Activated CD8-positive, alpha-beta T cell treated with anti-CD3 and anti-CD28 coated beads for 36 hours (primary cell): Measurements from ENCODE around the gene AGAP2. TPM values are rescaled to one million over a fixed set of nuclear protein-coding genes. Genes with fewer than 3 reads are reported as not detected.

Experiments used
- ATAC-seq: fragments of 200-7000 bp; cut with Tn5 transposase; one replicate; pipeline ENCODE4 v1.10.0; 2021; ENCODE audit warnings: mild to moderate bottlenecking, moderate library complexity
- CTCF ChIA-PET: fragments of 350-600 bp; sonication (Branson Sonifier 250); formaldehyde crosslinking; loops from one replicate; lab custom pipeline; 2021; ENCODE audit warnings: antibody characterized with exemption; lab: Charles Lee
- POLR2A ChIA-PET: fragments of 350-600 bp; sonication (Branson Sonifier 250); formaldehyde crosslinking; loops from one replicate; lab custom pipeline; 2021; ENCODE audit warnings: antibody characterized with exemption; lab: Charles Lee
- DNase-seq: peaks from one replicate; pipeline ENCODE4 v3.0.0-alpha.2; 2020
- H3K27ac Mint-ChIP-seq: one replicate; pipeline ENCODE4 v1.8.0; 2021; ENCODE audit warnings: mild to moderate bottlenecking, mixed read lengths
- H3K27me3 Mint-ChIP-seq: one replicate; pipeline ENCODE4 v1.8.0; 2021; ENCODE audit warnings: mixed read lengths
- H3K36me3 Mint-ChIP-seq: one replicate; pipeline ENCODE4 v1.8.0; 2021; ENCODE audit warnings: low read depth, mixed read lengths
- H3K4me1 Mint-ChIP-seq: one replicate; pipeline ENCODE4 v1.8.0; 2021; ENCODE audit warnings: low read depth, mixed read lengths
- H3K4me3 Mint-ChIP-seq: one replicate; pipeline ENCODE4 v1.8.0; 2021; ENCODE audit warnings: mild to moderate bottlenecking, moderate library complexity, mixed read lengths
- H3K9me3 Mint-ChIP-seq: one replicate; pipeline ENCODE4 v1.8.0; 2021; ENCODE audit warnings: mixed read lengths
- CTCF ChIP-seq: fragments of 200-600 bp; IDR thresholded peaks from one replicate; pipeline ENCODE4 v1.8.0; 2022; ENCODE audit warnings: antibody characterized with exemption, mild to moderate bottlenecking
- intact Hi-C: fragments of 100-400 bp; cut with micrococcal nuclease; formaldehyde crosslinking; loops from one replicate; pipeline ENCODE4 v1.10.0; 2022
- total RNA-seq, 2 experiments: library from RNA; stranded (reverse); gene quantifications; one replicate each; pipeline ENCODE4 v1.2.3, GENCODE V29; 2021

AGAP2 gene
- total RNA-seq, 2 experiments from 2014 or later: 22.4 TPM

GRCh38 chr12:57713209-57713608 is 25.3 kb downstream of the AGAP2 start:
- no peak overlapping the region for H3K27ac Mint-ChIP-seq
- TF ChIP-seq CTCF: no peak
- intact Hi-C loops: no loop called here
- ChIA-PET POLR2A (no interaction called here), CTCF (interaction anchor here (1.6 kb wide), 1 partner anchor 29 kb away, joined by 4 read pairs; no protein-coding TSS in a partner anchor)
- DNase-seq (no peak), ATAC-seq (no peak)
- peaks cover 6% of the 10 kb centered on the region for H3K4me1 Mint-ChIP-seq
- no peak overlapping the region for H3K4me3 Mint-ChIP-seq
- H3K36me3 Mint-ChIP-seq: peaks cover 14% of the 10 kb centered on the region
- no peaks in the 10 kb centered on the region for H3K27me3 Mint-ChIP-seq
- H3K9me3 Mint-ChIP-seq: no peaks in the 10 kb centered on the region

- H3K4me1 Mint-ChIP-seq: peaks cover 6% of the 10 kb centered on the region
- no peak overlapping the region for H3K27ac Mint-ChIP-seq
- intact Hi-C loops: no loop called here
- ChIA-PET POLR2A (interaction anchor here (0.7 kb wide), 1 partner anchor 285 kb away, joined by 3 read pairs; no protein-coding TSS in a partner anchor), CTCF (interaction anchor here (1.6 kb wide), 1 partner anchor 29 kb away, joined by 4 read pairs; no protein-coding TSS in a partner anchor)
- no peak for DNase-seq
- no peaks in the 10 kb centered on the region for H3K27me3 Mint-ChIP-seq
- H3K9me3 Mint-ChIP-seq: no peaks in the 10 kb centered on the region
- no peak for TF ChIP-seq CTCF
- ATAC-seq: no peak
- no peak overlapping the region for H3K4me3 Mint-ChIP-seq
- peaks cover 11% of the 10 kb centered on the region for H3K36me3 Mint-ChIP-seq
These were observed 25.8 kb downstream of the AGAP2 start for GRCh38 chr12:57712701-57713100.

- Mint-ChIP-seq H3K27me3 (no peaks in the 10 kb centered on the region), H3K4me3 (no peak overlapping the region), H3K36me3 (peaks cover 22% of the 10 kb centered on the region), H3K9me3 (peaks cover 4% of the 10 kb centered on the region), H3K4me1 (peaks cover 6% of the 10 kb centered on the region), H3K27ac (no peak overlapping the region)
- DNase-seq: no peak
- TF ChIP-seq CTCF: no peak
- ChIA-PET CTCF (interaction anchor here (0.8 to 1.7 kb wide), 3 partner anchors 15 to 34 kb away, joined by 3 to 8 read pairs (median 4); partner anchors contain the start of gene OS9), POLR2A (interaction anchor here (0.6 to 1.3 kb wide), 2 partner anchors 11 to 13 kb away, joined by 4 read pairs; no protein-coding TSS in a partner anchor)
- intact Hi-C loops: no loop called here
- no peak for ATAC-seq
These were observed 30.2 kb downstream of the AGAP2 start for GRCh38 chr12:57708296-57708695.

GRCh38 chr12:57707250-57707649 is 31.3 kb downstream of the AGAP2 start:
- CTCF ChIA-PET: no interaction called here

More at GRCh38 chr12:57707250-57707649, 31.3 kb downstream of the AGAP2 start:
- no peak overlapping the region for H3K4me3 Mint-ChIP-seq
- ATAC-seq (no peak), DNase-seq (no peak)
- no peak for TF ChIP-seq CTCF
- no peaks in the 10 kb centered on the region for H3K27me3 Mint-ChIP-seq
- no peak overlapping the region for H3K27ac Mint-ChIP-seq
- intact Hi-C loops: no loop called here
- POLR2A ChIA-PET: interaction anchor here (1.0 kb wide), 1 partner anchor 38 kb away, joined by 3 read pairs; the partner anchor contains the start of gene TSPAN31
- peaks cover 32% of the 10 kb centered on the region for H3K36me3 Mint-ChIP-seq
- peaks cover 6% of the 10 kb centered on the region for H3K4me1 Mint-ChIP-seq
- H3K9me3 Mint-ChIP-seq: peaks cover 8% of the 10 kb centered on the region
